ENCODE measurements around the gene SYVN1. TPM values are rescaled to one million over a fixed set of nuclear protein-coding genes. Genes with fewer than 3 reads are reported as not detected.

Gene SYVN1
- total and polyA plus RNA-seq, 2 donors (not counting 3 experiments of a cell fraction or from before 2014, with no cell fraction given): 34.5 to 45.1 TPM

- Histone ChIP-seq H3K36me3 (ENCODE audit: control insufficient read depth in 2 of 2, extremely low read depth in 1 of 2, insufficient read depth in 2 of 2, low read length in 2 of 2) (peaks cover 0 to 16% of the 10 kb centered on the region in 2 experiments), H3K4me2 (ENCODE audit: insufficient read depth, low read length) (no peak overlapping the region), H3K4me1 (ENCODE audit: control insufficient read depth, extremely low read depth, insufficient read depth, low read length) (peaks cover 11% of the 10 kb centered on the region), H3K4me3 (replicated peaks in 1 of 3; ENCODE audit: insufficient read depth in 1 of 3, low read depth in 1 of 3, low read length in 3 of 3) (no peak overlapping the region), H3K27ac (ENCODE audit: insufficient read depth, low read depth, low read length) (no peak overlapping the region), H3K9ac (replicated peaks; ENCODE audit: extremely low read depth, insufficient read depth, low read length) (no peak overlapping the region), H3K27me3 (ENCODE audit: control insufficient read depth in 2 of 2, insufficient read depth in 2 of 2, low read length in 2 of 2) (no peaks in the 10 kb centered on the region), H3K9me3 (replicated peaks; ENCODE audit: control insufficient read depth, insufficient read depth, low read length) (no peaks in the 10 kb centered on the region), H2AFZ (ENCODE audit: low read depth, low read length) (no peak overlapping the region), H4K20me1 (replicated peaks; ENCODE audit: control insufficient read depth, extremely low read depth, insufficient read depth, low read length) (no peaks in the 10 kb centered on the region), H3K9me1 (replicated peaks; ENCODE audit: control insufficient read depth, extremely low read depth, insufficient read depth, low read length) (no peaks in the 10 kb centered on the region), H3K79me2 (ENCODE audit: control insufficient read depth, insufficient read depth, low read length) (peaks cover 4% of the 10 kb centered on the region)
- no peak for TF ChIP-seq MYC (IDR thresholded peaks at IDR 0.05; ENCODE audit: low read depth, low read length)
- TF ChIP-seq CTCF (IDR thresholded peaks at IDR 0.05; ENCODE audit: extremely low read depth in 1 of 2, insufficient read depth in 1 of 2, low read depth in 1 of 2, low read length in 2 of 2): no peak
- TF ChIP-seq FOS (IDR thresholded peaks at IDR 0.05; ENCODE audit: borderline replicate concordance, insufficient read depth, low read length): no peak
- no peak for TF ChIP-seq GATA2 (IDR thresholded peaks at IDR 0.05; ENCODE audit: insufficient read depth, insufficient read length, low read depth, low read length)
- no peak for TF ChIP-seq EZH2 (IDR thresholded peaks at IDR 0.05; ENCODE audit: borderline replicate concordance, low read depth, low read length, severe bottlenecking)
- TF ChIP-seq MAX (IDR thresholded peaks at IDR 0.05; ENCODE audit: insufficient read depth, insufficient read length): no peak
- no peak for TF ChIP-seq POLR2A (IDR thresholded peaks at IDR 0.05; ENCODE audit: low read depth, low read length)
- TF ChIP-seq JUN (IDR thresholded peaks at IDR 0.05; ENCODE audit: borderline replicate concordance, insufficient read depth, insufficient read length, low read depth): no peak
- TF ChIP-seq POLR2AphosphoS5 (IDR thresholded peaks at IDR 0.05; ENCODE audit: insufficient read depth, low read depth, low read length): no peak
- FAIRE-seq: no peak
- dilution Hi-C loops (cut with MboI; ENCODE audit: extremely low pct_ligation_motif_present, low sequenced_read_pairs) (no loop called here), intact Hi-C loops (cut with micrococcal nuclease) (no loop called here)
- DNase-seq (ENCODE audit: low read depth, low spot score): no peak
- ChIA-PET CTCF (interaction anchor here (0.7 to 0.8 kb wide), 2 partner anchors 12 to 73 kb away, joined by 3 read pairs; partner anchors contain the start of genes CAPN1 and VPS51), POLR2A (no interaction called here)
- BruUV-seq (replicated peaks): no TSS peak
Observed at GRCh38 chr11:65108469-65109123, 25.7 kb downstream of the SYVN1 start.

All from endothelial cell of umbilical vein (primary cell).